ENCODE results near the gene DLG1. TPM values are rescaled to one million over a fixed set of nuclear protein-coding genes. Genes with fewer than 3 reads are reported as not detected.
A peak's percentile ranks its signal among the peaks of the same experiment; 100 is the strongest.

Gene DLG1
- total and polyA plus RNA-seq, 7 donors, result 16.1 to 57.6 (median 51.3) TPM

DNA sequence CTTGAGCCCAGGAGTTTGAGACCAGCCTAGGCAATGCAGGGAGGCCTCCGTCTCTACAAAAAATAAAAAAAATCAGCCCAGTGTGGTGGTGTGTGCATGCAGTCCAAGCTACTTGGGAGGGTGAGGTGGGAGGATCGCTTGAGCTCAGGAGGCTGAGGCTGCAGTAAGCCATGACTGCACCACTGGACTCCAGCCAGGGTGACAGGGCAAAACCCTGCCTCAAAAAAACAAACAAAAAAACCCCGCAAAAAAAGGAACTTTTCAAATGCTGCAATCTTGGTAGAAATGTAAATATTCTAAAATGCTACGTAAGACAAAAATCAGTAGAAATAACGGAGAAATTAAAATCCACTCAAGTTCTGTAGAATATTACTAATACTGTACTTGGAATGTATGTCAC is 160.7 kb downstream of the DLG1 start:
- intact Hi-C loops (cut with DNase I), result no loop called here
- H3K9me3 ChIP-seq, result no peaks in the 10 kb centered on the region
- H3K27me3 ChIP-seq (ENCODE audit: insufficient read depth in 3 of 3, low read length in 2 of 3), result no peaks in the 10 kb centered on the region
- ATAC-seq (no peak), DNase-seq (peak in 1 of 2 donors; percentile 18)
- no peak overlapping the region for H3K4me3 ChIP-seq
- no peaks in the 10 kb centered on the region for H3K4me1 ChIP-seq
- no peak overlapping the region for H3K27ac ChIP-seq
- TF ChIP-seq, protein P1, sequence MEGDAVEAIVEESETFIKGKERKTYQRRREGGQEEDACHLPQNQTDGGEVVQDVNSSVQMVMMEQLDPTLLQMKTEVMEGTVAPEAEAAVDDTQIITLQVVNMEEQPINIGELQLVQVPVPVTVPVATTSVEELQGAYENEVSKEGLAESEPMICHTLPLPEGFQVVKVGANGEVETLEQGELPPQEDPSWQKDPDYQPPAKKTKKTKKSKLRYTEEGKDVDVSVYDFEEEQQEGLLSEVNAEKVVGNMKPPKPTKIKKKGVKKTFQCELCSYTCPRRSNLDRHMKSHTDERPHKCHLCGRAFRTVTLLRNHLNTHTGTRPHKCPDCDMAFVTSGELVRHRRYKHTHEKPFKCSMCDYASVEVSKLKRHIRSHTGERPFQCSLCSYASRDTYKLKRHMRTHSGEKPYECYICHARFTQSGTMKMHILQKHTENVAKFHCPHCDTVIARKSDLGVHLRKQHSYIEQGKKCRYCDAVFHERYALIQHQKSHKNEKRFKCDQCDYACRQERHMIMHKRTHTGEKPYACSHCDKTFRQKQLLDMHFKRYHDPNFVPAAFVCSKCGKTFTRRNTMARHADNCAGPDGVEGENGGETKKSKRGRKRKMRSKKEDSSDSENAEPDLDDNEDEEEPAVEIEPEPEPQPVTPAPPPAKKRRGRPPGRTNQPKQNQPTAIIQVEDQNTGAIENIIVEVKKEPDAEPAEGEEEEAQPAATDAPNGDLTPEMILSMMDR (IDR thresholded peaks at IDR 0.05), result no peak
- H3K36me3 ChIP-seq (ENCODE audit: insufficient read depth in 1 of 2, low read depth in 1 of 2), result peaks cover 4 to 81% of the 10 kb centered on the region in 2 donors
- WGBS, 3 donors, result 92 to 96% (median 94%) methylated on average over 5 of the region's 5 CpGs

DNA sequence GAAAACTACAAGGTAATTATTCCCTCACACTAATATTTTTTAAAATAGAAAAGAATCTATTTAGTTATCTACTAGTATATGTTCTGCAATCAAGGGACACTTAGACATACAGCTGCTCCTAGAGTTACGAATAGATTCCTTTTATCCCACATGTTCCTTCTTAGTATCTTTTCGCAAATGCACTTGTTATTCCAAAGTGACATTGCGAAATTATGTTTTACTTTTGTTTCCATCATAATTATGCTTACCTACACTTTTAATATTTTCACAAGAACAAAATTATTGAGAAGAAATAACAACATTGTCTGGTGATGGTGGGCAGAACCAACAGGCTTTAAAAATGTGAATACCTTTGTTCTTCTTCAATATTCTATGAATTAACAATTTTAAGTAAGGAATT is 161.7 kb downstream of the DLG1 start:
- intact Hi-C loops (cut with DNase I), result no loop called here
- Histone ChIP-seq H3K36me3 (ENCODE audit: insufficient read depth in 1 of 2, low read depth in 1 of 2) (peaks cover 4 to 74% of the 10 kb centered on the region in 2 donors), H3K27me3 (ENCODE audit: insufficient read depth in 3 of 3, low read length in 2 of 3) (no peaks in the 10 kb centered on the region), H3K27ac (no peak overlapping the region), H3K9me3 (no peaks in the 10 kb centered on the region), H3K4me3 (no peak overlapping the region), H3K4me1 (no peaks in the 10 kb centered on the region)
- ATAC-seq (no peak), DNase-seq (no peak)
- TF ChIP-seq, protein P1 (IDR thresholded peaks at IDR 0.05), result no peak
- 97 to 98% (median 98%) methylated on average over 3 of the region's 3 CpGs for WGBS, 3 donors

DNA sequence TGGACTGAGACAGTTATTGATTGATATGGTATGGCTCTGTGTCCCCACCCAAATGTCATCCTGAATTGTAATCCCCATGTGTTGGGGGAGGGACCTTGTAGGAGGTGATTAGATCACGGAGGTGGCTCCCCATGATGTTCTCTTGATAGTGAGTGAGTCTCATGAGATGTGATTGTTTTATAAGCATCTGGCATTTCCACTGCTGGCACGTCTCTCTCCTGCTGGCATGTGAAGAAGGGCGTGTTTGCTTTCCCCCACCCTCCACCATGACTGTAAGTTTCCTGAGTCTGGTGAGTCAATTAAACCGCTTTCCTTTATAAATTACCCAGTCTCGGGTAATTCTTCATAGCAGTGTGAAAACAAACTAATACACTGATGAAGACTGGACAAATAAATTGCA is 163.2 kb downstream of the DLG1 start:
- DNase-seq (no peak), ATAC-seq (no peak)
- Histone ChIP-seq H3K9me3 (no peaks in the 10 kb centered on the region), H3K27me3 (ENCODE audit: insufficient read depth in 3 of 3, low read length in 2 of 3) (no peaks in the 10 kb centered on the region), H3K4me1 (no peaks in the 10 kb centered on the region), H3K4me3 (no peak overlapping the region), H3K36me3 (ENCODE audit: insufficient read depth in 1 of 2, low read depth in 1 of 2) (peaks cover 4 to 68% of the 10 kb centered on the region in 2 donors), H3K27ac (no peak overlapping the region)
- intact Hi-C loops (cut with DNase I), result no loop called here
- WGBS, 3 donors, result 87 to 95% (median 90%) methylated on average over 5 of the region's 5 CpGs
- TF ChIP-seq, protein P1 (IDR thresholded peaks at IDR 0.05), result no peak

DNA sequence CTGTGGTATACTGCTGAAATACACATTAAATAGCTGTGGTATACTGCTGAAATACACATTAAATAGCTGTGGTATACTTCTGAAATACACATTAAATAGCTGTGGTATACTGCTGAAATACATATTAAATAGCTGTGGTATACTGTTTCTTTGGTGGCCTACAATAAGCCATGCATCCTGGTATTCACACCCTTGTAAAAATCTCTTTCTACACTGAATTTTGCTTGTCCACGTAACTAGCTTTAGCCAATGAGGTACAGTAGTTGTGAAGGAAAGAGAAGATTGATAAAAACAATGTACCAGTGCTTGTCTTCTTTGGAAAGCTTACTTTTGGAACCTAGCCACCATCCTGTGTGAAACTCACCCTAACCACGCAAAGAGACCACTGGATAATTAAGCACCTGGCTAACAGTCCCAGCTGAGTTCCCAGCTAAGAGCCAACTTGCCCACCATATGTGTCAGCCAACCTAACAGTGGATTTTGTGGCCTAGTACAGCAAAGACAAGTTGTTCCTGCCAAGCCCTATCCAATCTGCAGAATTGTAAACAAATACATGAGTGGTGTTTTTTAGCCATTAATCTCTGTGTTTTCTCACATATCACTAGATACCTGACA is 165.4 kb downstream of the DLG1 start:
- WGBS, 3 donors, result 85 to 92% (median 90%) methylated on average over 2 of the region's 2 CpGs
- peaks cover 2 to 69% of the 10 kb centered on the region in 2 donors for H3K36me3 ChIP-seq (ENCODE audit: insufficient read depth in 1 of 2, low read depth in 1 of 2)
- H3K27ac ChIP-seq, result no peak overlapping the region
- no peaks in the 10 kb centered on the region for H3K9me3 ChIP-seq
- no peaks in the 10 kb centered on the region for H3K4me1 ChIP-seq
- TF ChIP-seq, protein P1 (IDR thresholded peaks at IDR 0.05), result no peak
- no peaks in the 10 kb centered on the region for H3K27me3 ChIP-seq (ENCODE audit: insufficient read depth in 3 of 3, low read length in 2 of 3)
- ATAC-seq (no peak), DNase-seq (no peak)
- intact Hi-C loops (cut with DNase I), result no loop called here
- no peak overlapping the region for H3K4me3 ChIP-seq

DNA sequence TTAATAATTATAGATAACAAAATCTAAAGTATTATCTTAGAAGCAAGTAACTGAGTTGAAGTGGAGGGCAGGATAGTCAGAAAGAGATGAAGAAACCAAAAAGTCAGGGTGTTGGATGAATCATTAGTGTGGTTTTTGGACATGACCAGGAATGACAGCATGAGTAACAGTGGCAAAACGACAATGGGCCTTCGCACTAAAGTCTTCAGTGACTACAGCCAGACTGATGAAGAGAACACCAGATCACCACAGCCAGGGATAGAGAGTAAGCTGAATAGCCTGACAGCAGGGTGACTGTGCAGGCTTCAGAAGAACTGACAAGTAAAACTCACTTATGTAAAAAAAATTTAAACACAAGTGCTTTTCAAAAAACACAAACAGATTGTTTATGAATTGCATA is 172.8 kb downstream of the DLG1 start:
- H3K9me3 ChIP-seq, result no peaks in the 10 kb centered on the region
- intact Hi-C loops (cut with DNase I), result no loop called here
- no peaks in the 10 kb centered on the region for H3K27me3 ChIP-seq (ENCODE audit: insufficient read depth in 3 of 3, low read length in 2 of 3)
- ATAC-seq, result peak in 1 of 4 donors; percentile 48
- DNase-seq, result no peak
- H3K4me1 ChIP-seq, result no peaks in the 10 kb centered on the region
- H3K27ac ChIP-seq, result no peak overlapping the region
- TF ChIP-seq, protein P1 (IDR thresholded peaks at IDR 0.05), result no peak
- 83 to 93% (median 83%) methylated on average over 2 of the region's 2 CpGs for WGBS, 3 donors
- H3K4me3 ChIP-seq, result no peak overlapping the region
- H3K36me3 ChIP-seq (ENCODE audit: insufficient read depth in 1 of 2, low read depth in 1 of 2), result peaks cover 0 to 30% of the 10 kb centered on the region in 2 donors

Data from psoas muscle (tissue), 8 donors.